Measurements from ENCODE around the gene DIPK2A. TPM values are rescaled to one million over a fixed set of nuclear protein-coding genes. Genes with fewer than 3 reads are reported as not detected.

The DIPK2A gene
- total RNA-seq, 1 experiment from 2014 or later = 22.0 TPM

DNA sequence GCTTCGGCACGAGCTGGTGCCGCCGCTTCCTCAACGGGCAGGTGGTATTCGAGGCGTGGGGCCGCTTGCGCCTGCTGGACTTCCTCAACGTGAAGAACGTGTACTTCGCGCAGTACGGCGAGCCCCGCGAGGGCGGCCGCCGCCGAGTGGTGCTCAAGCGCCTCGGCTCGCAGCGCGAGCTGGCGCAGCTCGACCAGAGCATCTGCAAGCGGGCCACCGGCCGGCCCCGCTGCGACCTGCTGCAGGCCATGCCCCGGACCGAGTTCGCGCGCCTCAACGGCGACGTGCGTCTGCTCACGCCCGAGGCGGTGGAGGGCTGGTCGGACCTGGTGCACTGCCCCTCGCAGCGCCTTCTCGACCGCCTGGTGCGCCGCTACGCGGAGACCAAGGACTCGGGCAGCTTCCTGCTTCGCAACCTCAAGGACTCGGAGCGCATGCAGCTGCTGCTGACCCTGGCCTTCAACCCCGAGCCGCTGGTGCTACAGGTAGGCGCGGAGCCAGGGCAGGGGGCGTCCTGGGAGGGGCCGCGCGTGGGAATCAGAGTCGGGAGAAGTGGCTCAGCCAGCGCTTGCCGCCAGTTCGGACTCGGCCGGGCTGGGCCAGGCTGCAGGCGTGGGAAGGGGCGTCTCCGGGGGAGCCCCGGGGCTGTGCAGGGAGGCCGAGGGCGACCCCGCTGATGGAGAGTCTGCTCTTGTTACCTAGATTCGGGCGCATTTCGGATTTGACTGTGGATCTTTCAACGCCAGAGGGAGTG, 1.1 kb downstream of the DIPK2A start:
- Histone ChIP-seq H3K14ac (ENCODE audit: insufficient read depth, low read length) (peak overlapping the region; percentile 93), H2BK12ac (ENCODE audit: insufficient read length, low read depth, low read length) (no peak overlapping the region), H3K4ac (ENCODE audit: low read depth, low read length) (no peak overlapping the region), H2AFZ (ENCODE audit: low read length) (no peak overlapping the region), H3K56ac (ENCODE audit: insufficient read length, low read depth, low read length) (no peak overlapping the region), H3K23me2 (ENCODE audit: insufficient read length, low read depth, low read length, poor library complexity, severe bottlenecking) (peaks cover 20% of the 10 kb centered on the region), H3K23ac (ENCODE audit: insufficient read length, low read depth, low read length) (no peak overlapping the region), H3T11ph (ENCODE audit: low read length) (no peak overlapping the region), H3K27me3 (ENCODE audit: insufficient read depth, low read length) (no peaks in the 10 kb centered on the region), H2BK20ac (ENCODE audit: low read depth, low read length, poor library complexity, severe bottlenecking) (no peak overlapping the region), H3K18ac (ENCODE audit: insufficient read length, low read depth, low read length) (peak overlapping the region; percentile 77), H3K4me1 (ENCODE audit: insufficient read depth, low read length) (no peaks in the 10 kb centered on the region), H3K4me2 (ENCODE audit: insufficient read depth, insufficient read length, low read length) (peak overlapping the region; percentile 98), H4K5ac (ENCODE audit: insufficient read length, low read depth, low read length) (no peak overlapping the region), H3K27ac (ENCODE audit: insufficient read length, low read depth, low read length) (no peak overlapping the region), H4K91ac (ENCODE audit: insufficient read length, low read depth, low read length) (no peak overlapping the region), H2BK5ac (ENCODE audit: insufficient read length, low read length) (no peak overlapping the region), H4K20me1 (ENCODE audit: control insufficient read depth, insufficient read depth, insufficient read length) (no peaks in the 10 kb centered on the region), H4K8ac (replicated peaks; ENCODE audit: insufficient read length, low read depth, low read length) (no peak overlapping the region), H3K9me3 (ENCODE audit: control insufficient read depth, low read depth, low read length) (no peaks in the 10 kb centered on the region), H2BK15ac (ENCODE audit: low read depth, low read length) (no peak overlapping the region), H2BK120ac (ENCODE audit: low read depth, low read length, poor library complexity, severe bottlenecking) (no peak overlapping the region), H2AK5ac (ENCODE audit: insufficient read length, low read length) (no peak overlapping the region), H3K9ac (ENCODE audit: extremely low read depth, insufficient read length, low read length) (peak overlapping the region; percentile 88), H3K79me1 (ENCODE audit: insufficient read depth, low read depth, low read length, poor library complexity, severe bottlenecking) (no peaks in the 10 kb centered on the region), H3K79me2 (ENCODE audit: insufficient read depth, low read length) (peaks cover 9% of the 10 kb centered on the region; the same call in 1 of the 2 replicates)
- DNase-seq = peak; percentile 61
- Mint-ChIP-seq H3K4me1 (peaks cover 34 to 43% of the 10 kb centered on the region in 2 experiments), H3K9me3 (no peaks in the 10 kb centered on the region; a peak in 2 of 5 replicates), H3K27me3 (ENCODE audit: low read depth) (no peaks in the 10 kb centered on the region; the same call in 1 of the 2 replicates), H3K27ac (peak overlapping the region; percentile 32 to 92 (median 46); a peak in 6 of 7 replicates), H3K4me3 (peak overlapping the region; percentile 90 to 93), H3K36me3 (ENCODE audit: insufficient read depth in 1 of 3, low read depth in 3 of 3) (peaks cover 0 to 2% (median 0%) of the 10 kb centered on the region in 3 experiments; a peak in 2 of 7 replicates)
- TF ChIP-seq, protein P1, sequence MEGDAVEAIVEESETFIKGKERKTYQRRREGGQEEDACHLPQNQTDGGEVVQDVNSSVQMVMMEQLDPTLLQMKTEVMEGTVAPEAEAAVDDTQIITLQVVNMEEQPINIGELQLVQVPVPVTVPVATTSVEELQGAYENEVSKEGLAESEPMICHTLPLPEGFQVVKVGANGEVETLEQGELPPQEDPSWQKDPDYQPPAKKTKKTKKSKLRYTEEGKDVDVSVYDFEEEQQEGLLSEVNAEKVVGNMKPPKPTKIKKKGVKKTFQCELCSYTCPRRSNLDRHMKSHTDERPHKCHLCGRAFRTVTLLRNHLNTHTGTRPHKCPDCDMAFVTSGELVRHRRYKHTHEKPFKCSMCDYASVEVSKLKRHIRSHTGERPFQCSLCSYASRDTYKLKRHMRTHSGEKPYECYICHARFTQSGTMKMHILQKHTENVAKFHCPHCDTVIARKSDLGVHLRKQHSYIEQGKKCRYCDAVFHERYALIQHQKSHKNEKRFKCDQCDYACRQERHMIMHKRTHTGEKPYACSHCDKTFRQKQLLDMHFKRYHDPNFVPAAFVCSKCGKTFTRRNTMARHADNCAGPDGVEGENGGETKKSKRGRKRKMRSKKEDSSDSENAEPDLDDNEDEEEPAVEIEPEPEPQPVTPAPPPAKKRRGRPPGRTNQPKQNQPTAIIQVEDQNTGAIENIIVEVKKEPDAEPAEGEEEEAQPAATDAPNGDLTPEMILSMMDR (conservative IDR thresholded peaks at IDR 0.05) = peak; percentile 59
- WGBS (ENCODE audit: extremely low coverage, insufficient read length, low lambda C conversion rate) = no CpG with 5 or more reads among the region's 83 CpGs

Data from H9 (cell line).